ENCODE data around the gene C12orf56. TPM values are rescaled to one million over a fixed set of nuclear protein-coding genes. Genes with fewer than 3 reads are reported as not detected.

Gene C12orf56, protein sequence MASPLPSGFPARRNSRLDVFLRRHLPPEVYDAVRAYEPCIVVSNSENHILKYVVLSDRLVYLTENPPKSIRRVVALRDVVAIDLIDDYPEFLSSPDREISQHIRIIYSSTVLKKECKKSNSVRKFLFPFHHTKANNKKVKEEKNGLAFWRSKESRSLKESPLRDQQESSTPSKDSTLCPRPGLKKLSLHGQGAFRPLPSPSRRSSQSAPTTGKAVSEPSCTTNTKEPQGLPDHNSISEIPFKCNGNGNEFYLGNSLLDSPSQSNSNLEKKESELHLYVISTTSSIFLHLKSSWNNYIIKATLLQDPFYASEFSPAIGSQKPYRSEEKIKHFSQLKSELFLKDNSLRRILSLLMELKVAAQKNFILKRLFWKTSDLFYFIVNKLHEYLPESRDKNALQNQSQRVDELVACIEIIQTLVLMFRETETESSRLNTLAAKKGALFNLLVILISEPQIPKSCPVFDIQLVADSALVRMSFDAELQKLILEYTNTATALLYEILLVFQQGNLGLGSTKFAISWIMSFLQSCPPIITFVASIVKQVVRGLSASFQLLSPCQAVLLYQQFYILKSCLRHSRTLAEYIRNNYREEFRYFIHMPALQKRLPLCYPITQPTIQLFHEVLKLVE
- 0.73 TPM for total RNA-seq

GRCh38 chr12:64390275-64390851 is at the start of gene C12orf56:
TSS of gene C12orf56 (minus strand) at chr12:64390758. CDS start at chr12:64390565, 193 bp downstream.
- peaks cover 11% of the 10 kb centered on the region for H3K4me1 ChIP-seq (ENCODE audit: insufficient read depth, low read length)
- no peaks in the 10 kb centered on the region for H3K9me3 ChIP-seq (ENCODE audit: low read depth, low read length)

DNA sequence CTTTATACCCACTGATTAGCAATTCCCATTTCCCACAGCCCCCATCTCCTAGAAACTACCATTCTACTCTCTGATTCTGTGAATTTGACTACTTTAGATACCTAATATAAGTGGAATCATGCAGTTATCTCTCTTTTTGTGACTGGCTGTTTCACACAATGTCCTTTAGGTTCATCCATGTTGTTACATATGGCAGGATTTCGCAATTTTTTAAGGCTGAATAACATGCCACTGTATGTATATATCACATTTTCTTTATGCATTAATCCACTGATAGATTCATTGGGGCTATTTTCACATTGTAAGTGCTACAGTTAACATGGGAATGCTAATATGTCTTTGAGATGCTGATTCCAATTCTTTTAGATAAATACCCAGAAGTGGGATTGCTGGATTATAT is 49.5 kb upstream of the C12orf56 start:
- no peaks in the 10 kb centered on the region for H3K9me3 ChIP-seq (ENCODE audit: low read depth, low read length)
- no peaks in the 10 kb centered on the region for H3K27me3 ChIP-seq (ENCODE audit: insufficient read depth, low read length)
- no peak overlapping the region for H3K4me3 ChIP-seq (ENCODE audit: low read length)
- H3K4me1 ChIP-seq (ENCODE audit: insufficient read depth, low read length), result no peaks in the 10 kb centered on the region

More at GRCh38 chr12:64390275-64390851, at the start of gene C12orf56:
- Histone ChIP-seq H3K4me3 (ENCODE audit: low read length) (peak within 1 kb of the TSS; percentile 23), H3K27me3 (ENCODE audit: insufficient read depth, low read length) (peaks cover 26% of the 10 kb centered on the region)

GRCh38 chr12:64433915-64434314 is 43.4 kb upstream of the C12orf56 start:
- Histone ChIP-seq H3K4me1 (ENCODE audit: insufficient read depth, low read length) (no peaks in the 10 kb centered on the region), H3K9me3 (ENCODE audit: low read depth, low read length) (no peaks in the 10 kb centered on the region), H3K27me3 (ENCODE audit: insufficient read depth, low read length) (no peaks in the 10 kb centered on the region), H3K4me3 (ENCODE audit: low read length) (no peak overlapping the region)

GRCh38 chr12:64431791-64432190 is 41.2 kb upstream of the C12orf56 start:
- Histone ChIP-seq H3K4me1 (ENCODE audit: insufficient read depth, low read length) (no peaks in the 10 kb centered on the region), H3K4me3 (ENCODE audit: low read length) (no peak overlapping the region), H3K27me3 (ENCODE audit: insufficient read depth, low read length) (no peaks in the 10 kb centered on the region), H3K9me3 (ENCODE audit: low read depth, low read length) (no peaks in the 10 kb centered on the region)

GRCh38 chr12:64430886-64431285 is 40.3 kb upstream of the C12orf56 start:
- Histone ChIP-seq H3K4me1 (ENCODE audit: insufficient read depth, low read length) (no peaks in the 10 kb centered on the region), H3K4me3 (ENCODE audit: low read length) (no peak overlapping the region), H3K9me3 (ENCODE audit: low read depth, low read length) (no peaks in the 10 kb centered on the region), H3K27me3 (ENCODE audit: insufficient read depth, low read length) (no peaks in the 10 kb centered on the region)

GRCh38 chr12:64428956-64429355 is 38.4 kb upstream of the C12orf56 start:
- Histone ChIP-seq H3K9me3 (ENCODE audit: low read depth, low read length) (no peaks in the 10 kb centered on the region), H3K4me3 (ENCODE audit: low read length) (no peak overlapping the region), H3K27me3 (ENCODE audit: insufficient read depth, low read length) (no peaks in the 10 kb centered on the region), H3K4me1 (ENCODE audit: insufficient read depth, low read length) (no peaks in the 10 kb centered on the region)

GRCh38 chr12:64427988-64428387 is 37.4 kb upstream of the C12orf56 start:
- no peak overlapping the region for H3K4me3 ChIP-seq (ENCODE audit: low read length)
- H3K27me3 ChIP-seq (ENCODE audit: insufficient read depth, low read length), result no peaks in the 10 kb centered on the region
- H3K9me3 ChIP-seq (ENCODE audit: low read depth, low read length), result no peaks in the 10 kb centered on the region
- no peaks in the 10 kb centered on the region for H3K4me1 ChIP-seq (ENCODE audit: insufficient read depth, low read length)

DNA sequence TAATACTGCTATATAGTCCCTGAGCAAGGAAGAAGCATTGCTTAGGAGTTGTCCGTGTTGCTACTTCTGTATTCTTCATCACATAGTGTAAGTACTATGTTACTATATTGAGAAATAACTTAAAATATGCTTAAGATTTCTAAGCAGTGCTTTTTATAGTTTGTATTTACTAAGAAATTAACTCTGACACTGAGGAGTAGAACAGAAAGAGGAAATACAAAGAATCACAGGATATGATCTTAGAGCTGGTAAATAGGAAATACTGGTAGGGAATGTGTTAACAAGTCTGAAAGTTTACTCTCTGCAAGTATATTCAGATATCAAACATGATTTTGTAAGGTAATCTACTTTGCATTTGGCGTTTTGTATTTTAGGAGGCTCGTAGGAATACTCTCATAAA is 29.1 kb upstream of the C12orf56 start:
- no peak overlapping the region for H3K4me3 ChIP-seq (ENCODE audit: low read length)
- no peaks in the 10 kb centered on the region for H3K4me1 ChIP-seq (ENCODE audit: insufficient read depth, low read length)
- no peaks in the 10 kb centered on the region for H3K27me3 ChIP-seq (ENCODE audit: insufficient read depth, low read length)
- H3K9me3 ChIP-seq (ENCODE audit: low read depth, low read length), result no peaks in the 10 kb centered on the region

- no peaks in the 10 kb centered on the region for H3K4me1 ChIP-seq (ENCODE audit: insufficient read depth, low read length)
- no peaks in the 10 kb centered on the region for H3K27me3 ChIP-seq (ENCODE audit: insufficient read depth, low read length)
- H3K9me3 ChIP-seq (ENCODE audit: low read depth, low read length), result no peaks in the 10 kb centered on the region
These were observed 27.7 kb upstream of the C12orf56 start for GRCh38 chr12:64418209-64418608.

DNA sequence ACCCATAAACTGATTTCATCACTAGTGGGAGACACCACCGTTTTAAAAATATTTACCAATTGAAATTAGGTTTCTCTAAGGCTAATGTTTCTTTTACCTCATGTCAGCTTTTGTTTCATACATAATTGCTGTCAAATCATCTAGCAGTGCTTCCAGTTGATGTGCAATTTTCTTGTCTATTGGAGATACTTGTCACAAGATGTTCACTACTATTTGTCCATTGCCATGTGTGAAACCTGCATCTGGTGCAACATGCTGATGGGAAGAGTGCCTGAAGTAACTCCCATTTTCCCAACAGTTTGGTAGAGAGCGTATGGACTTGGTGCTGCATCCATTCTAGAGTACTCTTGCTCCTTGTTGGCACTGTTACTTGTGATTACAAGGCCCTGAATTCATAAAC is 23.3 kb upstream of the C12orf56 start:
- Histone ChIP-seq H3K27me3 (ENCODE audit: insufficient read depth, low read length) (no peaks in the 10 kb centered on the region), H3K4me3 (ENCODE audit: low read length) (no peak overlapping the region), H3K4me1 (ENCODE audit: insufficient read depth, low read length) (no peaks in the 10 kb centered on the region), H3K9me3 (ENCODE audit: low read depth, low read length) (no peaks in the 10 kb centered on the region)

More at GRCh38 chr12:64418209-64418608, 27.7 kb upstream of the C12orf56 start:
- H3K4me3 ChIP-seq (ENCODE audit: low read length), result no peak overlapping the region

- no peak overlapping the region for H3K4me3 ChIP-seq (ENCODE audit: low read length)
- H3K27me3 ChIP-seq (ENCODE audit: insufficient read depth, low read length), result no peaks in the 10 kb centered on the region
- no peaks in the 10 kb centered on the region for H3K9me3 ChIP-seq (ENCODE audit: low read depth, low read length)
- H3K4me1 ChIP-seq (ENCODE audit: insufficient read depth, low read length), result no peaks in the 10 kb centered on the region
These were observed 21.9 kb upstream of the C12orf56 start for GRCh38 chr12:64412459-64412858.

DNA sequence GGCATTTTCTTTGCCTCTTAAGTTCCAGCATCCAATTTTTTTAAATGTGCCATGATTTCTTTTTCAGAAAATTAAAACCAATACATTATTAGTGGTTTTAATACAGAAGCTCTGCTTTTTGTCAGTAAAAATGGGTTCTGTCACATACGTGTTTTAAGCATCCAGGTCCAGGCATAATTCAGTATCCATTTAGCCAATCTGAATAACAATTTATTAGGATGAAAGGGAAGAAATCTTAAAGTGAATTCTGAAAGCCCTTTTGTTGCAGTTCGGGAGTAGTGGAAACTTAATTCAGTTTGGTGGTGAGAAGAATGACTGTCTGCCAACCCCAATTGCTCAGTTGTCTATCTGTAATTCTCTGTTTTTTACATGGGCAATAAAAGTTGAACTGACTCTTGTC is 20.9 kb upstream of the C12orf56 start:
- H3K9me3 ChIP-seq (ENCODE audit: low read depth, low read length), result no peaks in the 10 kb centered on the region
- H3K27me3 ChIP-seq (ENCODE audit: insufficient read depth, low read length), result no peaks in the 10 kb centered on the region
- H3K4me3 ChIP-seq (ENCODE audit: low read length), result no peak overlapping the region
- H3K4me1 ChIP-seq (ENCODE audit: insufficient read depth, low read length), result no peaks in the 10 kb centered on the region

GRCh38 chr12:64407342-64408223 is 17.0 kb upstream of the C12orf56 start:
- no peaks in the 10 kb centered on the region for H3K27me3 ChIP-seq (ENCODE audit: insufficient read depth, low read length)
- peaks cover 18% of the 10 kb centered on the region for H3K4me1 ChIP-seq (ENCODE audit: insufficient read depth, low read length)
- no peaks in the 10 kb centered on the region for H3K9me3 ChIP-seq (ENCODE audit: low read depth, low read length)
- H3K4me3 ChIP-seq (ENCODE audit: low read length), result no peak overlapping the region

GRCh38 chr12:64404470-64405256 is 14.1 kb upstream of the C12orf56 start:
- peaks cover 18% of the 10 kb centered on the region for H3K4me1 ChIP-seq (ENCODE audit: insufficient read depth, low read length)
- peak overlapping the region; percentile 91 for H3K4me3 ChIP-seq (ENCODE audit: low read length)
- H3K9me3 ChIP-seq (ENCODE audit: low read depth, low read length), result no peaks in the 10 kb centered on the region
- H3K27me3 ChIP-seq (ENCODE audit: insufficient read depth, low read length), result no peaks in the 10 kb centered on the region
